Astrocyte (in vitro differentiated cells and primary cell): ENCODE measurements around the gene CELF4.

Experiments
- CTCF ChIP-seq: IDR thresholded peaks from 2 replicates; pipeline ENCODE4 v1.5.1; 2011; ENCODE audit warnings: low read depth, mild to moderate bottlenecking, inconsistent platforms, low read length, moderate library complexity; ENCODE audit not compliant: insufficient read depth
- EZH2 ChIP-seq: IDR thresholded peaks from 2 replicates; pipeline ENCODE4 v1.6.1; 2012; ENCODE audit warnings: mild to moderate bottlenecking, low read length, inconsistent platforms; ENCODE audit not compliant: insufficient read depth

DNA sequence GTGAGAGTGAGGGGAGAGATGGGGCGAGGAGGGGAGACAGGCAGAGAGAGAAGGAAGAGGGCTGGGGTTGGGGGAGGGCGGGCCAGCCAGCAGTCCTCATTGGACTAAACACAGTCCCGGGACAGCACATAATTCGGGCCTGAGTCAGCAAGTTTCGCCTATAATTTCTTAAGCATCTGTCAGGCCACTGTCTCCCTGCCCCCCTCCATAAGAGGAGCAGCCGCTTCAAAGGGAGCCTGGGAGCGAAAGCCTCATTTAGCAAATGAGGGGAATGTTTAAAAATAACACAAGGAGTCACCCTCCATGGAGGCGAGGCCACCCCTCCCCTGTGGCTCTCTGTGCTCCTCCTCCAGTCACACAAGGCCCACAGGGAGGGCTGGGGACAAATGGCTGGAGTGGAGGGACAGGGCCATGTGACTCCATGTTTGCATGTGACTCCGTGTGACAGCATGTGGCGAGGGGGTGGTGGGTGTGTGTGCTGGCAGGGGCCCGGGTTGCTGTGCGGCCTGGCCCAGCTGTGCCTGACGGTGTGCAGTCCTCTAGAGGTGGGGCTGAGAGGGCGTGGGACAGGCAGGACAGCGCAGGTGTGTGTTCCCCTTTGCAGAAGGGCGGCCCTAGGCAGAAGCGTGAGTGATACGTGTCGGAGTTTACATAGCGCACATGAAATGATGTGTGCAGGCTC, 162.4 kb downstream of the CELF4 start:
- TF ChIP-seq EZH2, result no peak
- no peak for TF ChIP-seq CTCF
